GM12864 (cell line): ENCODE measurements around the gene NTMT1.

Experiments
- DNase-seq: peaks from one replicate; pipeline ENCODE4 v3.0.0-alpha.2; 2011; ENCODE audit warnings: low read depth
- H3K4me3 ChIP-seq: 2 replicates; pipeline ENCODE4 v1.5.1; 2011; ENCODE audit warnings: mild to moderate bottlenecking, low read depth, low read length, control low read depth
- TF ChIP-seq, protein P1 (sequence below): IDR thresholded peaks from 2 replicates; pipeline ENCODE4 v1.5.1; 2011; ENCODE audit warnings: low read depth, mild to moderate bottlenecking, moderate library complexity, low read length, control low read depth, inconsistent platforms; ENCODE audit errors: missing control alignments

Gene NTMT1

GRCh38 chr9:129626625-129627284 lies 792 bp downstream of the NTMT1 start:
- peak overlapping the region; percentile 88 for H3K4me3 ChIP-seq
- TF ChIP-seq, protein P1, sequence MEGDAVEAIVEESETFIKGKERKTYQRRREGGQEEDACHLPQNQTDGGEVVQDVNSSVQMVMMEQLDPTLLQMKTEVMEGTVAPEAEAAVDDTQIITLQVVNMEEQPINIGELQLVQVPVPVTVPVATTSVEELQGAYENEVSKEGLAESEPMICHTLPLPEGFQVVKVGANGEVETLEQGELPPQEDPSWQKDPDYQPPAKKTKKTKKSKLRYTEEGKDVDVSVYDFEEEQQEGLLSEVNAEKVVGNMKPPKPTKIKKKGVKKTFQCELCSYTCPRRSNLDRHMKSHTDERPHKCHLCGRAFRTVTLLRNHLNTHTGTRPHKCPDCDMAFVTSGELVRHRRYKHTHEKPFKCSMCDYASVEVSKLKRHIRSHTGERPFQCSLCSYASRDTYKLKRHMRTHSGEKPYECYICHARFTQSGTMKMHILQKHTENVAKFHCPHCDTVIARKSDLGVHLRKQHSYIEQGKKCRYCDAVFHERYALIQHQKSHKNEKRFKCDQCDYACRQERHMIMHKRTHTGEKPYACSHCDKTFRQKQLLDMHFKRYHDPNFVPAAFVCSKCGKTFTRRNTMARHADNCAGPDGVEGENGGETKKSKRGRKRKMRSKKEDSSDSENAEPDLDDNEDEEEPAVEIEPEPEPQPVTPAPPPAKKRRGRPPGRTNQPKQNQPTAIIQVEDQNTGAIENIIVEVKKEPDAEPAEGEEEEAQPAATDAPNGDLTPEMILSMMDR: no peak
- no peak for DNase-seq

DNA sequence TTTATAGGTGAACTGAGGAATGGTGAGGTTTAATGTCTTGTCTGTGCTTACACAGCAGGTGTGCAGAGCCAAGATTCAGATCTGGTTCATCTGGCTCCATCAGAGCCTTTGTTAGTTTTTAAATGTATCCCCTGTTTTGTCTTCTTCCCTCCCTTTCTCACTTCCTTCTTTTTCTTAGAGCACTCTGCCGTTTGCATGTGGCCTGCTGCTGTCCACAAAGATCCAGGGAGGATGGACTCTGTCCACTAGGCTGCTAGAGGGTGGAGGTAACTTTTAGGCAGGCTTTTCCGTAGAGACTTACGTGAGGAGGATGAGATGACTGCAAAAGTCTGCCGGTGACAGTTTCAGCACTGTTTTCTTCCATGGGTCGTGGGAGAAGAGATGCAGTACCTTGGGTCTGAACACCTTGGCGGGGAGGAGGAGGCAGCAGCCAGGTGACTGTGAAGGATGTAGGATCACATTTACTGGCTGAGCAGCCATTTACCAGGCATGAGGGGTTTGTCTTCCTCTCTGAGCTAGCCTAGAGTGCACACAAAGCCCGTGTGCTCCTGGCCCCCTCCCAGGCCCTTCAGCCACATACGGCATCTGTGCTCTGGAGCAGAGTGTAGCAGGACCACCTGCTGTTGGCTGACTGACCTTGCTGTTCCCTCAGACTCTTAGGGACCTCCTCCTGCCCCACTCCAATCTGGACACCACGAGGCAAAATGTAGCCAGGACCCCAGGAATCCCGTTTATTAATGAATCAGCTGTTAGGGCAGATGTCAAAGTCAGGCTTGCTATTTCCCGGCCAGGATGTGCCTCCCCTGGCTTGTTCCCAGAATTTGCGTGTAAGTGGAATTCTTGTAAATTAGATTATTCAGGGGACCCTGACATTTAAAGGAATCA lies 1.8 kb downstream of the NTMT1 start:
- TF ChIP-seq, protein P1: no peak
- H3K4me3 ChIP-seq: peak overlapping the region; percentile 88
- DNase-seq: no peak

GRCh38 chr9:129628709-129629108 lies 2.7 kb downstream of the NTMT1 start:
- TF ChIP-seq, protein P1: no peak
- DNase-seq: no peak
- H3K4me3 ChIP-seq: no peak overlapping the region

- TF ChIP-seq, protein P1: no peak
- no peak overlapping the region for H3K4me3 ChIP-seq
- no peak for DNase-seq
Measured at GRCh38 chr9:129629251-129629820, 3.4 kb downstream of the NTMT1 start.

- no peak overlapping the region for H3K4me3 ChIP-seq
- TF ChIP-seq, protein P1: no peak
- no peak for DNase-seq
Measured at GRCh38 chr9:129630967-129631673, 5.2 kb downstream of the NTMT1 start.

- no peak overlapping the region for H3K4me3 ChIP-seq
- no peak for DNase-seq
- TF ChIP-seq, protein P1: no peak
Measured at GRCh38 chr9:129631674-129632129, 5.7 kb downstream of the NTMT1 start.
